Endothelial cell of umbilical vein (primary cell): ENCODE results near the gene ANKFN1. TPM values are rescaled to one million over a fixed set of nuclear protein-coding genes. Genes with fewer than 3 reads are reported as not detected.

Source experiments
- BruUV-seq: library from RNA; stranded (reverse); fragments of 400-500 nt; replicated peaks from 2 replicates; lab custom pipeline; 2021; lab: Mats Ljungman, UMichigan
- CTCF ChIA-PET: fragments of 300-600, 350-600 bp; sonication (Branson Sonifier 250); formaldehyde crosslinking; loops from one replicate; lab custom pipeline; 2021; ENCODE audit warnings: antibody characterized with exemption, inconsistent platforms; lab: Charles Lee
- POLR2A ChIA-PET: fragments of 300-600, 350-600 bp; sonication (Branson Sonifier 250); formaldehyde crosslinking; loops from one replicate; lab custom pipeline; 2021; ENCODE audit warnings: antibody characterized with exemption, inconsistent platforms; lab: Charles Lee
- DNase-seq: peaks from one replicate; pipeline ENCODE4 v3.0.0-alpha.2; 2011; ENCODE audit warnings: low read depth, low spot score
- FAIRE-seq: peaks from 2 replicates; lab custom pipeline; 2011; peaks lifted over from hg19 to GRCh38; lab: Jason Lieb, UNC
- H2AFZ ChIP-seq: 2 replicates; pipeline ENCODE4 v1.6.0; 2012; ENCODE audit warnings: low read depth, low read length, control low read depth, inconsistent platforms
- H3K27ac ChIP-seq: 2 replicates; pipeline ENCODE4 v1.5.1; 2011; ENCODE audit warnings: low read depth, mild to moderate bottlenecking, control low read depth, low read length, moderate library complexity; ENCODE audit not compliant: insufficient read depth
- H3K27me3 ChIP-seq, 2 experiments: 2 replicates each; pipeline versions ENCODE4 v1.6.0 to v1.6.1; 2011; ENCODE audit warnings: low read length in 2 of 2, mixed read lengths in 1 of 2; ENCODE audit not compliant: control insufficient read depth in 2 of 2, insufficient read depth in 2 of 2
- H3K36me3 ChIP-seq, 2 experiments: 2 replicates in 1 of 2; 3 replicates in 1 of 2; pipeline ENCODE4 v1.5.1; 2011; ENCODE audit warnings: low read length in 2 of 2, mild to moderate bottlenecking in 1 of 2, moderate library complexity in 1 of 2; ENCODE audit not compliant: control insufficient read depth in 2 of 2, insufficient read depth in 2 of 2; ENCODE audit errors: extremely low read depth in 1 of 2
- H3K4me1 ChIP-seq: 3 replicates; pipeline ENCODE4 v1.5.1; 2011; ENCODE audit warnings: mild to moderate bottlenecking, low read length; ENCODE audit not compliant: control insufficient read depth, insufficient read depth; ENCODE audit errors: extremely low read depth
- H3K4me2 ChIP-seq: 2 replicates; pipeline ENCODE4 v1.6.1; 2011; ENCODE audit warnings: low read length, control low read depth, mixed read lengths; ENCODE audit not compliant: insufficient read depth
- H3K4me3 ChIP-seq, 3 experiments: fragments of 200-600 bp in 1 of 3; sonication (generic), shearing (Covaris generic) in 1 of 3; replicated peaks in 1 of 3; 2 replicates each; pipeline ENCODE4 v1.5.1; 2011 to 2016; ENCODE audit warnings: control low read depth in 3 of 3, low read length in 3 of 3, mild to moderate bottlenecking in 2 of 3, inconsistent platforms in 1 of 3, low read depth in 1 of 3, moderate library complexity in 1 of 3; ENCODE audit not compliant: insufficient read depth in 1 of 3
- H3K79me2 ChIP-seq: 2 replicates; pipeline ENCODE4 v1.6.0; 2012; ENCODE audit warnings: low read length, inconsistent platforms; ENCODE audit not compliant: control insufficient read depth, insufficient read depth
- H3K9ac ChIP-seq: replicated peaks from 2 replicates; pipeline ENCODE3; 2011; ENCODE audit warnings: low read length, control low read depth; ENCODE audit not compliant: insufficient read depth; ENCODE audit errors: extremely low read depth
- H3K9me1 ChIP-seq: replicated peaks from 3 replicates; pipeline ENCODE4 v1.6.0; 2011; ENCODE audit warnings: mild to moderate bottlenecking, low read length; ENCODE audit not compliant: control insufficient read depth, insufficient read depth; ENCODE audit errors: extremely low read depth
- H3K9me3 ChIP-seq: replicated peaks from 2 replicates; pipeline ENCODE4 v1.5.1; 2012; ENCODE audit warnings: low read length, inconsistent platforms; ENCODE audit not compliant: control insufficient read depth, insufficient read depth
- H4K20me1 ChIP-seq: replicated peaks from 2 replicates; pipeline ENCODE3; 2011; ENCODE audit warnings: mild to moderate bottlenecking, low read length; ENCODE audit not compliant: control insufficient read depth, insufficient read depth; ENCODE audit errors: extremely low read depth
- CTCF ChIP-seq, 2 donors: IDR thresholded peaks; 1 replicate in 1 of 2; 2 replicates in 1 of 2; pipeline ENCODE4 v1.5.1; 2011; ENCODE audit warnings: low read length in 2 of 2, mild to moderate bottlenecking in 2 of 2, moderate library complexity in 2 of 2, control low read depth in 1 of 2, inconsistent platforms in 1 of 2, low read depth in 1 of 2; ENCODE audit not compliant: insufficient read depth in 1 of 2; ENCODE audit errors: extremely low read depth in 1 of 2
- EZH2 ChIP-seq: IDR thresholded peaks from 2 replicates; pipeline ENCODE4 v1.6.1; 2012; ENCODE audit warnings: borderline replicate concordance, low read depth, mild to moderate bottlenecking, moderate library complexity, low read length, inconsistent platforms; ENCODE audit not compliant: severe bottlenecking
- FOS ChIP-seq: IDR thresholded peaks from 2 replicates; pipeline ENCODE4 v1.6.1; 2011; ENCODE audit warnings: mild to moderate bottlenecking, low read length, moderate library complexity, borderline replicate concordance; ENCODE audit not compliant: insufficient read depth
- GATA2 ChIP-seq: IDR thresholded peaks from 2 replicates; pipeline ENCODE4 v1.7.0; 2011; ENCODE audit warnings: low read depth, mild to moderate bottlenecking, moderate library complexity, mixed read lengths, low read length; ENCODE audit not compliant: insufficient read length, insufficient read depth
- JUN ChIP-seq: IDR thresholded peaks from 2 replicates; pipeline ENCODE4 v1.6.1; 2011; ENCODE audit warnings: borderline replicate concordance, low read depth; ENCODE audit not compliant: insufficient read length, insufficient read depth
- MYC ChIP-seq: IDR thresholded peaks from one replicate; pipeline ENCODE4 v1.6.1; 2011; ENCODE audit warnings: mild to moderate bottlenecking, low read depth, low read length
- POLR2A ChIP-seq: IDR thresholded peaks from 2 replicates; pipeline ENCODE4 v1.6.1; 2012; ENCODE audit warnings: low read depth, mild to moderate bottlenecking, control low read depth, low read length
- POLR2AphosphoS5 ChIP-seq: IDR thresholded peaks from 2 replicates; pipeline ENCODE4 v1.6.1; 2012; ENCODE audit warnings: low read depth, mild to moderate bottlenecking, control low read depth, low read length, moderate library complexity; ENCODE audit not compliant: insufficient read depth
- dilution Hi-C: fragments of 300-500 bp; cut with MboI; formaldehyde crosslinking; loops from one replicate; pipeline ENCODE4 v1.15.0; 2019; ENCODE audit warnings: low sequenced_read_pairs; ENCODE audit not compliant: extremely low pct_ligation_motif_present
- intact Hi-C: fragments of 100-400 bp; cut with micrococcal nuclease; formaldehyde crosslinking; loops from one replicate; pipeline ENCODE4 v1.10.0; 2022
- polyA plus RNA-seq, 4 experiments: library from polyadenylated mRNA; depleted of rRNA in 3 of 4; stranded (reverse) in 3 of 4; unstranded in 1 of 4; fragments of >200 nt; gene quantifications; 2 replicates each; pipeline versions ENCODE4 v1.2.1 to v1.2.3, GENCODE V29; 2011 to 2012; ENCODE audit warnings: missing spikeins in 1 of 4
- total RNA-seq: library from RNA; stranded (reverse); gene quantifications from 2 replicates; pipeline ENCODE4 v1.2.3, GENCODE V29; 2021
- TF ChIP-seq, protein P1 (sequence below): IDR thresholded peaks from 2 replicates; pipeline ENCODE4 v1.6.1; 2011; ENCODE audit not compliant: insufficient read depth, insufficient read length

Gene ANKFN1
- total and polyA plus RNA-seq, 2 donors (not counting 3 experiments of a cell fraction or from before 2014, with no cell fraction given) = 0.15 TPM; not detected in 1

DNA sequence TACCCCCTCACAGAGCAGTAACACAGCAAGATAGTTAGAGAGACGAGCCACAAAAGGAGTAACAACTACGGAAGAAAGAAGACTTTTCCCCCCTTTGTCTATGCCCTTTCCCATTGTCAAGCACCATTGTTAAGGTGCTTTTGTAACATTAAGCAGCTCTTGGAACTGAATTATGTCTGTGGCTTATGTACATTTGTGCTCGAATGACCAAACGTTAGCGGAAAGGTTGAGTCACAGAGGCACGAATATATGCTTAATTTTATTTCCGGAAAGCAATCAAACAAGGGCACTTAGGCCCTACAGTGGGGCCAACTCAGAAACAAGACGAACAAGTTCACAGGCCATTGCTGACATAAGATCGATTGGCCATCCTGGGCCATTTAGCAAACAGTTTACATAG lies 109.5 kb downstream of the ANKFN1 start:
- no peak overlapping the region for H3K27ac ChIP-seq
- no TSS peak for BruUV-seq
- no peak overlapping the region for H3K4me2 ChIP-seq
- DNase-seq = no peak
- no peaks in the 10 kb centered on the region for H3K9me3 ChIP-seq
- no peaks in the 10 kb centered on the region for H3K9me1 ChIP-seq
- no peak overlapping the region for H3K4me3 ChIP-seq
- no peak for FAIRE-seq
- dilution Hi-C loops (no loop called here), intact Hi-C loops (no loop called here)
- CTCF ChIA-PET = interaction anchor here (1.2 to 1.9 kb wide), 2 partner anchors 17 to 136 kb away, joined by 3 to 7 read pairs; no protein-coding TSS in a partner anchor
- H2AFZ ChIP-seq = no peak overlapping the region
- TF ChIP-seq EZH2 = no peak
- TF ChIP-seq CTCF (IDR thresholded peaks at IDR 0.05; ENCODE audit: extremely low read depth in 1 of 2, insufficient read depth in 1 of 2, low read depth in 1 of 2, low read length in 2 of 2) = no peak
- TF ChIP-seq FOS = no peak
- no peaks in the 10 kb centered on the region for H3K4me1 ChIP-seq
- no peaks in the 10 kb centered on the region for H3K27me3 ChIP-seq
- no peaks in the 10 kb centered on the region for H3K79me2 ChIP-seq
- no peaks in the 10 kb centered on the region for H3K36me3 ChIP-seq
- POLR2A ChIA-PET = no interaction called here
- H4K20me1 ChIP-seq = no peaks in the 10 kb centered on the region
- no peak overlapping the region for H3K9ac ChIP-seq

DNA sequence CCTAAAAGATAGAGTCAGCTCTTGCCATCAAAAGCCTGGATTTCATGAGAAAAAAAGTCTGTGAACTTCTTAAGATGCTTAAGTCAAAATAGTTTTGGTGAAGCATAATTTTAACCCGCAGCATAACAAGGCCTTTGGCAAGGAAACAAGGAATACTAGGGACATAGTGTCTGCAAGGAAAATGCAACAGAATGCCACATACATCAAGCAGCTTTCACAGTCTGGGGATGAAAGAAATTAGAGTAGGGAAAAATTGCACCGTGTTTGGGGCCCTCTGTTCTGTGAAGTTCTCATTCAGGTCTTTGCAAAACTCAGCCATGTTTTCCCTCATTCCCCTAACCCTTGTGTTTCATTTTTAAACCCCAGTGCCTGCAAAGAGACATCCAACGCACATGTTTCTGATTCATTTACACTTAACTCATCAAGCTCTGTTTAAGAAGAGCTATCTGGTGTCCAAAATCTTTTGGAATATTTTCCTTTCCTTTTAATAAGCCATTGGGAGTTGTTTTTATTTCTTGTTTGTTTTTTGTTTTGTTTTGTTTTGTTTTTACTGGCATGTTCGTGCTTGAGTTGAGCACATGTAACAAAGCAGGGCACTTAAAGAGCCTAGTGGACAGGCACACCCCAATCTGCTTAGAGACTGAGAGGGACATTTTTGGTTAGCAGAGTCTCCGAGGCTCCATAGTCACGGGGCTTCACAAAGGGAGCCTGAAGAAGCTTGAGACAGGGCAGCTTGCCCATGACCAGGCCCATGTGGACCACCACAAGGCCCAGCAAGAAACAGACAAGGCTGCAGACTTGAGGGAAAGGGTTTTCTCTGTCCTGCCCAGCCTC lies 116.5 kb downstream of the ANKFN1 start:
- Histone ChIP-seq H3K9me3 (no peaks in the 10 kb centered on the region), H3K79me2 (no peaks in the 10 kb centered on the region), H3K4me2 (no peak overlapping the region), H3K9me1 (no peaks in the 10 kb centered on the region), H3K4me1 (no peaks in the 10 kb centered on the region), H3K27me3 (no peaks in the 10 kb centered on the region), H3K27ac (no peak overlapping the region), H2AFZ (no peak overlapping the region), H3K9ac (no peak overlapping the region), H3K36me3 (no peaks in the 10 kb centered on the region), H4K20me1 (no peaks in the 10 kb centered on the region), H3K4me3 (no peak overlapping the region)
- FAIRE-seq (no peak), DNase-seq (no peak)
- dilution Hi-C loops (no loop called here), intact Hi-C loops (no loop called here)
- no TSS peak for BruUV-seq
- TF ChIP-seq EZH2 = no peak
- TF ChIP-seq FOS = no peak
- TF ChIP-seq JUN = no peak
- TF ChIP-seq MYC = no peak
- TF ChIP-seq POLR2AphosphoS5 = no peak
- TF ChIP-seq, protein P1, sequence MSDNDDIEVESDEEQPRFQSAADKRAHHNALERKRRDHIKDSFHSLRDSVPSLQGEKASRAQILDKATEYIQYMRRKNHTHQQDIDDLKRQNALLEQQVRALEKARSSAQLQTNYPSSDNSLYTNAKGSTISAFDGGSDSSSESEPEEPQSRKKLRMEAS = no peak
- no peak for TF ChIP-seq POLR2A
- TF ChIP-seq GATA2 = no peak
- ChIA-PET POLR2A (no interaction called here), CTCF (interaction anchor here (1.0 to 1.9 kb wide), 3 partner anchors 9 to 18 kb away, joined by 3 to 6 read pairs (median 4); no protein-coding TSS in a partner anchor)
